Body of pancreas (tissue), 4 donors: ENCODE results near the gene MYO18B.

Experiments used
- POLR2A ChIP-seq, 3 donors: fragments of 450-650 bp; IDR thresholded peaks; one replicate each; pipeline ENCODE4 v1.6.1; 2016; ENCODE audit warnings: antibody characterized with exemption in 3 of 3, mild to moderate bottlenecking in 2 of 3
- TF ChIP-seq, protein P1 (sequence below), 7 experiments: fragments of 450-650 bp in 4 of 7; fragments of 200-600 bp in 3 of 7; sonication (generic) in 3 of 7; IDR thresholded peaks; one replicate each; pipeline ENCODE4 v1.5.1; 2016 to 2019; ENCODE audit warnings: antibody characterized with exemption in 7 of 7

DNA sequence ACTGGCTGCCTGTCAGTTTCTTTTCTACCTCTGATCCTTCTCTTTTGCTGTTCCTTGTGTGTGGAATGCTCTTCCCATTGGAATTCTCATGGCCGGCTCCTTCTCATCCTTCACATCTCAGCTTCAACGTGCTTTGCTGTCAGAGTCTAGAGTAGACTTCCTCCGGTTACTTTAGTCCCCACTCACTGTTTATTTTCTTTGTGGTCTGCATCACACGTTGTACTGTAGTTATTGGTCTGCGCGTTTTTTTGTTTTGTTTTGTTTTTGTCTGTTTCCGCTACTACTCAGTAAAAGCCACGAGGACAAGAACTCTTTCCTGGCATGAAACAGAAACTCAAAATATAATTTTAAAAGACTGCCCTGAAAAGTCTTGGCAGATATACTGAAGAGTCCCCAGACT is 305.9 kb downstream of the MYO18B start:
- no peak for TF ChIP-seq POLR2A (IDR thresholded peaks at IDR 0.05)
- TF ChIP-seq, protein P1, sequence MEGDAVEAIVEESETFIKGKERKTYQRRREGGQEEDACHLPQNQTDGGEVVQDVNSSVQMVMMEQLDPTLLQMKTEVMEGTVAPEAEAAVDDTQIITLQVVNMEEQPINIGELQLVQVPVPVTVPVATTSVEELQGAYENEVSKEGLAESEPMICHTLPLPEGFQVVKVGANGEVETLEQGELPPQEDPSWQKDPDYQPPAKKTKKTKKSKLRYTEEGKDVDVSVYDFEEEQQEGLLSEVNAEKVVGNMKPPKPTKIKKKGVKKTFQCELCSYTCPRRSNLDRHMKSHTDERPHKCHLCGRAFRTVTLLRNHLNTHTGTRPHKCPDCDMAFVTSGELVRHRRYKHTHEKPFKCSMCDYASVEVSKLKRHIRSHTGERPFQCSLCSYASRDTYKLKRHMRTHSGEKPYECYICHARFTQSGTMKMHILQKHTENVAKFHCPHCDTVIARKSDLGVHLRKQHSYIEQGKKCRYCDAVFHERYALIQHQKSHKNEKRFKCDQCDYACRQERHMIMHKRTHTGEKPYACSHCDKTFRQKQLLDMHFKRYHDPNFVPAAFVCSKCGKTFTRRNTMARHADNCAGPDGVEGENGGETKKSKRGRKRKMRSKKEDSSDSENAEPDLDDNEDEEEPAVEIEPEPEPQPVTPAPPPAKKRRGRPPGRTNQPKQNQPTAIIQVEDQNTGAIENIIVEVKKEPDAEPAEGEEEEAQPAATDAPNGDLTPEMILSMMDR (IDR thresholded peaks at IDR 0.05) = no peak
